MM.1S (cell line): ENCODE measurements around the gene MAGI2.
"Not testable (repeated sequence)": the region's sequence is repeated elsewhere in the genome, so short reads cannot be mapped to it uniquely, and the experiment has no call there.

Experiments
- DNase-seq: peaks from one replicate; pipeline ENCODE4 v3.0.0-alpha.2; 2015
- H2AFZ ChIP-seq: fragments of 300-600 bp; sonication (generic); 2 replicates; pipeline ENCODE4 v1.6.0; 2016; ENCODE audit warnings: antibody characterized with exemption, low read length
- H3F3A ChIP-seq: fragments of 300-600 bp; sonication (generic); 2 replicates; pipeline ENCODE4 v1.6.1; 2016; ENCODE audit warnings: mild to moderate bottlenecking, antibody characterized with exemption, low read length, moderate library complexity, mixed read lengths; ENCODE audit not compliant: insufficient read depth
- H3K27ac ChIP-seq: fragments of 300-600 bp; sonication (generic); 2 replicates; pipeline ENCODE4 v1.5.1; 2016; ENCODE audit warnings: mild to moderate bottlenecking, low read length
- H3K27me3 ChIP-seq: fragments of 300-600 bp; sonication (generic); replicated peaks from 2 replicates; pipeline ENCODE4 v1.6.0; 2016; ENCODE audit warnings: low read length; ENCODE audit not compliant: insufficient read depth
- H3K36me3 ChIP-seq: fragments of 300-600 bp; sonication (generic); replicated peaks from 2 replicates; pipeline ENCODE4 v1.6.1; 2016; ENCODE audit warnings: mild to moderate bottlenecking, low read length, mixed read lengths; ENCODE audit not compliant: insufficient read depth
- H3K4me1 ChIP-seq: fragments of 300-600 bp; sonication (generic); 2 replicates; pipeline ENCODE4 v1.6.1; 2016; ENCODE audit warnings: low read length, mixed read lengths
- H3K4me2 ChIP-seq: fragments of 300-600 bp; sonication (generic); 2 replicates; pipeline ENCODE4 v1.6.0; 2016; ENCODE audit warnings: low read depth, low read length
- H3K4me3 ChIP-seq: fragments of 300-600 bp; sonication (generic); 2 replicates; pipeline ENCODE4 v1.5.1; 2016; ENCODE audit warnings: low read length, mixed read lengths
- H3K79me2 ChIP-seq: fragments of 300-600 bp; sonication (generic); 2 replicates; pipeline ENCODE4 v1.6.1; 2016; ENCODE audit warnings: mixed run types, low read length, mixed read lengths
- H3K9ac ChIP-seq: fragments of 300-600 bp; sonication (generic); 2 replicates; pipeline ENCODE4 v1.6.1; 2016; ENCODE audit warnings: low read length, mixed read lengths
- H3K9me2 ChIP-seq: fragments of 300-600 bp; sonication (generic); replicated peaks from 2 replicates; pipeline ENCODE4 v1.6.1; 2016; ENCODE audit warnings: mild to moderate bottlenecking, low read length, mixed read lengths; ENCODE audit not compliant: insufficient read depth
- H3K9me3 ChIP-seq: fragments of 300-600 bp; sonication (generic); replicated peaks from 2 replicates; pipeline ENCODE4 v1.6.1; 2016; ENCODE audit warnings: mild to moderate bottlenecking, low read length, mixed read lengths; ENCODE audit not compliant: insufficient read depth
- H4K20me1 ChIP-seq: fragments of 300-600 bp; sonication (generic); 2 replicates; pipeline ENCODE4 v1.6.1; 2016; ENCODE audit warnings: mild to moderate bottlenecking, low read length, moderate library complexity, mixed read lengths; ENCODE audit not compliant: insufficient read depth
- EZH2 ChIP-seq: fragments of 300-600 bp; sonication (generic); optimal IDR thresholded peaks from 2 replicates; pipeline ENCODE3; 2017; ENCODE audit warnings: low read depth, mild to moderate bottlenecking, antibody characterized with exemption, low read length, mixed read lengths
- EZH2phosphoT487 ChIP-seq: fragments of 300-600 bp; sonication (generic); IDR thresholded peaks from 2 replicates; pipeline ENCODE4 v1.6.1; 2018; ENCODE audit warnings: antibody characterized with exemption, low read length
- TF ChIP-seq, protein P1 (sequence below): fragments of 300-600 bp; sonication (generic); IDR thresholded peaks from 2 replicates; pipeline ENCODE4 v1.5.1; 2016; ENCODE audit warnings: antibody characterized with exemption, low read length, mixed read lengths

Gene MAGI2

DNA sequence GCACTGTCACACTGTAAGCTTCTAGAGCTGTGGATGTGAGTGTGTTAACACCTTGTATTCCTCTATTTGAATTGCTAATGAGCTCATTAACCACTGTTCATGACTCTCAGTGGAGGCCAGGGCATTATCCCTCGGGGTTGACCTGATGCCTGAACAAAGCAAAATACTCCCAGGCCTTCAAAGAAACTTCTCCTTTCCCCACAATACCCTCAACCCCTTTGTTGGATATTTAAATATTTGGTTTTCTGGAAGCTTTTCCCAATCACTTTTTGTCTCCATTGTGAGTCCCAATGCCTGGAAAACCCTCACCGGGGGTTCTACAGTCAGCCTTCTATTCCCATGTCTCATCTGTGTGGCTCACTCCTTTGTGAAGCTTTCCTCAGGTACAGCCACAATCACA, 874.8 kb downstream of the MAGI2 start:
- H3K4me3 ChIP-seq: no peak overlapping the region
- no peaks in the 10 kb centered on the region for H3K9me2 ChIP-seq
- H2AFZ ChIP-seq: no peak overlapping the region
- no peaks in the 10 kb centered on the region for H4K20me1 ChIP-seq
- H3K79me2 ChIP-seq: no peaks in the 10 kb centered on the region
- no peak overlapping the region for H3K9ac ChIP-seq
- H3K9me3 ChIP-seq: no peaks in the 10 kb centered on the region
- H3K27me3 ChIP-seq: no peaks in the 10 kb centered on the region
- no peaks in the 10 kb centered on the region for H3K4me1 ChIP-seq
- H3K36me3 ChIP-seq: no peaks in the 10 kb centered on the region
- no peaks in the 10 kb centered on the region for H3F3A ChIP-seq
- no peak for DNase-seq
- no peak overlapping the region for H3K4me2 ChIP-seq
- TF ChIP-seq EZH2phosphoT487: no peak
- TF ChIP-seq EZH2: no peak
- TF ChIP-seq, protein P1, sequence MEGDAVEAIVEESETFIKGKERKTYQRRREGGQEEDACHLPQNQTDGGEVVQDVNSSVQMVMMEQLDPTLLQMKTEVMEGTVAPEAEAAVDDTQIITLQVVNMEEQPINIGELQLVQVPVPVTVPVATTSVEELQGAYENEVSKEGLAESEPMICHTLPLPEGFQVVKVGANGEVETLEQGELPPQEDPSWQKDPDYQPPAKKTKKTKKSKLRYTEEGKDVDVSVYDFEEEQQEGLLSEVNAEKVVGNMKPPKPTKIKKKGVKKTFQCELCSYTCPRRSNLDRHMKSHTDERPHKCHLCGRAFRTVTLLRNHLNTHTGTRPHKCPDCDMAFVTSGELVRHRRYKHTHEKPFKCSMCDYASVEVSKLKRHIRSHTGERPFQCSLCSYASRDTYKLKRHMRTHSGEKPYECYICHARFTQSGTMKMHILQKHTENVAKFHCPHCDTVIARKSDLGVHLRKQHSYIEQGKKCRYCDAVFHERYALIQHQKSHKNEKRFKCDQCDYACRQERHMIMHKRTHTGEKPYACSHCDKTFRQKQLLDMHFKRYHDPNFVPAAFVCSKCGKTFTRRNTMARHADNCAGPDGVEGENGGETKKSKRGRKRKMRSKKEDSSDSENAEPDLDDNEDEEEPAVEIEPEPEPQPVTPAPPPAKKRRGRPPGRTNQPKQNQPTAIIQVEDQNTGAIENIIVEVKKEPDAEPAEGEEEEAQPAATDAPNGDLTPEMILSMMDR: no peak
- no peak overlapping the region for H3K27ac ChIP-seq

DNA sequence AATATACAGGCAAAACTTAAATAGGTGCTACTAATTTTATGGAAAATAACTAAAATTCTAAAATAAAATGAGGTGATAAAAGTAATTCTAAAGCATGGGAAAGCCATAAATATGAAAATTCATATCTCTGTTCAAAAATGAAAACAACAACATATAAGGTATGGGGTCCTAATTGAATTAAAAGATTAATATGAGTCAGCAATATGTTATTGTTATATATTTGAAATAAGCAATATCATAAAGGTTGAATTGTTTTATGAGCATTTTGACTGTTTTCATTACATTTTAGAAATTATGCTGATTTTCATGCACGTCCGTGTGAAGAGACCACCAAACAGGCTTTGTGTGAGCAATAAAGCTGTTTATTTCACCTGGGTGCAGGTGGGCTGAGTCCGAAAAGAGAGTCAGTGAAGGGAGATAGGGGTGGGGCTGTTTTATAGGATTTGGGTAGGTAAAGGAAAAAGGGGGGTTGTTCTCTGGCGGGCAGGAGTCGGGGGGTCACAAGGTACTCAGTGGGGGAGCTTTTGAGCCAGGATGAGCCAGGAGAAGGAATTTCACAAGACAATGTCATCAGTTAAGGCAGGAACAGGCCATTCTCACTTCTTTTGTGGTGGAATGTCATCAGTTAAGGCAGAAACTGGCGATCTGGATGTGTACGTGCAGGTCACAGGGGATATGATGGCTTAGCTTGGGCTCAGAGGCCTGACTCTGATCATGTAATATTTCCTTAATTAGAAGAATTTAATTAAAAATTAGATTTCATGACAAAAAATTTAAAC, 876.1 kb downstream of the MAGI2 start:
- not testable (repeated sequence) for DNase-seq

DNA sequence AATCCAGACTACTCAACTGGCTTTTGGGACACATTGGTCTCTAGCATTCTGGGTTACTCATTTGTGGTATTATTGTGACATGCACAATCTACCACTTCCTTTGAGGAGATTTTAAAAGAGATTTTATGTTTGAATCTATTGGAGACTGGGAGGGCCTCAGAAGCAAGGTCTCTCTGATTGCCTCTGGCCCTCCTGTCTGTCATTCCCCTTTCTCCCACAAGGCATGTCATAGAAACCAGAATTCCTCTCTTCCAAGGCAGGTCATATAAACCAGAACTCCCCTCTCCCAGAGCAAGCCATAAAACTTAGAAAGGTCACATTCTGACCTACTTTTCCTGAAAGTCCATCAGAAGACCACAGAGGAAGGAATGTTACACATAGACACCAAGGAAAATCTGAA, 877.2 kb downstream of the MAGI2 start:
- no peak for DNase-seq
- H3K4me3 ChIP-seq: no peak overlapping the region
- no peaks in the 10 kb centered on the region for H3K9me2 ChIP-seq
- H3K79me2 ChIP-seq: no peaks in the 10 kb centered on the region
- H3K36me3 ChIP-seq: no peaks in the 10 kb centered on the region
- no peaks in the 10 kb centered on the region for H3F3A ChIP-seq
- H3K9me3 ChIP-seq: no peaks in the 10 kb centered on the region
- no peak overlapping the region for H3K9ac ChIP-seq
- H2AFZ ChIP-seq: no peak overlapping the region
- H4K20me1 ChIP-seq: no peaks in the 10 kb centered on the region
- H3K27me3 ChIP-seq: no peaks in the 10 kb centered on the region
- no peak overlapping the region for H3K27ac ChIP-seq
- no peak overlapping the region for H3K4me2 ChIP-seq
- H3K4me1 ChIP-seq: no peaks in the 10 kb centered on the region
- TF ChIP-seq EZH2phosphoT487: no peak
- TF ChIP-seq, protein P1: no peak
- TF ChIP-seq EZH2: no peak

More for the DNA sequence above, 876.1 kb downstream of the MAGI2 start:
- not testable (repeated sequence) for H3K9me3 ChIP-seq, H3K4me2 ChIP-seq, H3K36me3 ChIP-seq, H2AFZ ChIP-seq, H3K4me1 ChIP-seq, H3K9me2 ChIP-seq, H3K27ac ChIP-seq, H3F3A ChIP-seq, H3K27me3 ChIP-seq, H3K9ac ChIP-seq, H3K4me3 ChIP-seq, H4K20me1 ChIP-seq, H3K79me2 ChIP-seq

DNA sequence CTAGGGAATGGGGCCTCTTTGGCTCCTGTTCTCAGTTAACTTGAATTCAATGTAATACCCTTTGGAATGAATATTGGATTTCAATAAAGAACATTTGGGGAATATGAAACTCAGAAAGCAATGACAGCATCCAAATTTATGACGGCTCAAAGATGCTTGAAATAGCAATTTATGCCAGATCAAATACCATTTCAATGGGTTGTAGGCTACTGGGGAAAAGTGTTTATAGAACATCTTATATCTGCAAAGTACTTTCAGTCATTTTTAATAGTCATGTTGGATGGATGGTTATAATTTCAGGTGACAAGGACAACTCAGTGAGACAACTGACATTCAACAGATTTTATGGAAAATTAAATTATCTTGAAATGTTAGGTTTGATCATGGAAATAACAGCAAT, 882.2 kb downstream of the MAGI2 start:
- Histone ChIP-seq H3K4me3 (no peak overlapping the region), H2AFZ (no peak overlapping the region), H3K36me3 (no peaks in the 10 kb centered on the region), H3K9me2 (no peaks in the 10 kb centered on the region), H3K9me3 (no peaks in the 10 kb centered on the region), H3K79me2 (no peaks in the 10 kb centered on the region), H3K27me3 (no peaks in the 10 kb centered on the region), H4K20me1 (no peaks in the 10 kb centered on the region), H3K9ac (no peak overlapping the region), H3K27ac (no peak overlapping the region), H3F3A (no peaks in the 10 kb centered on the region), H3K4me1 (no peaks in the 10 kb centered on the region), H3K4me2 (no peak overlapping the region)
- DNase-seq: no peak
- no peak for TF ChIP-seq EZH2
- TF ChIP-seq, protein P1: no peak
- TF ChIP-seq EZH2phosphoT487: no peak
